H1 (cell line): Measurements from ENCODE around the gene TECPR2. TPM values are rescaled to one million over a fixed set of nuclear protein-coding genes. Genes with fewer than 3 reads are reported as not detected.

Experiments used
- CHD7 ChIP-seq: fragments of 300-600 bp; sonication (generic); IDR thresholded peaks from 2 replicates; pipeline ENCODE4 v1.7.1; 2012; ENCODE audit warnings: low read length, moderate library complexity, mild to moderate bottlenecking, inconsistent platforms; ENCODE audit not compliant: insufficient replicate concordance
- KDM4A ChIP-seq: IDR thresholded peaks from one replicate; pipeline ENCODE4 v1.7.1; 2012; ENCODE audit warnings: low read depth, mild to moderate bottlenecking, moderate library complexity, low read length, inconsistent platforms; ENCODE audit not compliant: severe bottlenecking
- KDM5A ChIP-seq: fragments of 200-600 bp; IDR thresholded peaks from 2 replicates; pipeline ENCODE4 v1.7.1; 2012; ENCODE audit warnings: mild to moderate bottlenecking, low read length, inconsistent platforms, mixed read lengths
- NANOG ChIP-seq: IDR thresholded peaks from 2 replicates; pipeline ENCODE4 v1.6.1; 2011; ENCODE audit warnings: low read length, low read depth, mild to moderate bottlenecking, inconsistent platforms; ENCODE audit not compliant: insufficient read depth, poor library complexity, severe bottlenecking
- PHF8 ChIP-seq: fragments of 200-600 bp; sonication (generic); conservative IDR thresholded peaks from 2 replicates; pipeline ENCODE4 v1.7.1; 2012; ENCODE audit warnings: low read depth, mild to moderate bottlenecking, inconsistent platforms, low read length, moderate library complexity
- POLR2AphosphoS5 ChIP-seq: IDR thresholded peaks from 2 replicates; pipeline ENCODE4 v1.6.1; 2011; ENCODE audit warnings: low read depth, low read length
- POU5F1 ChIP-seq: IDR thresholded peaks from 2 replicates; pipeline ENCODE4 v1.6.1; 2011; ENCODE audit warnings: low read depth, mild to moderate bottlenecking, low read length, moderate library complexity
- RBBP5 ChIP-seq: IDR thresholded peaks from 2 replicates; pipeline ENCODE4 v1.7.1; 2012; ENCODE audit warnings: low read depth, mild to moderate bottlenecking, inconsistent platforms, low read length, moderate library complexity, borderline replicate concordance
- SUZ12 ChIP-seq: fragments of 200-600 bp; sonication (generic); IDR thresholded peaks from 2 replicates; pipeline ENCODE4 v1.6.1; 2012; ENCODE audit warnings: mild to moderate bottlenecking, inconsistent platforms, low read length, moderate library complexity, mixed read lengths
- TBP ChIP-seq: IDR thresholded peaks from 2 replicates; pipeline ENCODE4 v1.6.1; 2011; ENCODE audit warnings: low read depth, low read length, improper control_type of control experiment
- polyA plus RNA-seq, 7 experiments: library from polyadenylated mRNA; depleted of rRNA in 3 of 7; stranded (reverse) in 5 of 7; unstranded in 2 of 7; fragments of >200 nt in 5 of 7; fragments of 200-250 nt in 2 of 7; gene quantifications; 1 replicate in 5 of 7; 2 replicates in 1 of 7; 4 replicates in 1 of 7; pipeline versions ENCODE4 v1.2.1 to v1.2.3, GENCODE V29; 2011 to 2013; ENCODE audit warnings: missing spikeins in 2 of 7, mixed read lengths in 2 of 7
- total RNA-seq: library from RNA; stranded (reverse); fragmentation: NEBNext Ultra II Directional; extraction: Animal tissue kit (Norgen Biotek cat#: 25700); gene quantifications from 2 replicates; pipeline ENCODE4 v1.2.1, GENCODE V29; 2021

The TECPR2 gene
- total and polyA plus RNA-seq, 2 of the 8 experiments (the other 6 are each of a cell fraction or from before 2014, with no cell fraction given), result 6.8 to 19.4 TPM

GRCh38 chr14:102496958-102497744 is 134.4 kb downstream of the TECPR2 start (continued):
- TF ChIP-seq CHD7 (no peak), NANOG (no peak), POU5F1 (no peak), RBBP5 (no peak), KDM5A (no peak), KDM4A (no peak), SUZ12 (no peak), PHF8 (no peak), TBP (no peak), POLR2AphosphoS5 (no peak)
